Measurements from ENCODE around the gene MICAL3. TPM values are rescaled to one million over a fixed set of nuclear protein-coding genes. Genes with fewer than 3 reads are reported as not detected.

The MICAL3 gene
- total and polyA plus RNA-seq, 2 of the 8 experiments (the other 6 are each of a cell fraction or from before 2014, with no cell fraction given), result 8.3 to 41.8 TPM

DNA sequence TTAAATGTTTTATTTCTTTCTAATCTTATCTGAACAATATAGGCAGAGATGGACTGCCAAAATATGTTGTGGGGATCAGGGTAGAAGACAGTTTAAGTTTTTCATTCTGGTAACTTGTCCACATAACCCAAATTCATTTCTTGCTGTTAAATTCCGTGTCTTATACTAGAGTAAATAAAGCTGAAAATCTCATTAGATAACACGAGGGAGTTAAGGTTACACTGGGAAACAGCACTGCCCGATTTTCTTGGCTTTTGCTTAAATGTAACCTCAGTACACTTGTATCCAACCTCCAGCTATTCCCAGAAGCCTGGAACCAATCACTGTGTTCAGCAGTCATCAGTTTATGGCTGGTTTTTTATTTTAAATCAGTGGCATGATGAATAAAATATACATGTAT is 48.2 kb downstream of the MICAL3 start:
- no peak overlapping the region for H4K5ac ChIP-seq (ENCODE audit: insufficient read length, low read depth, low read length)
- no peak overlapping the region for H3K18ac ChIP-seq (ENCODE audit: extremely low read depth, low read length)
- DNase-seq (ENCODE audit: low read depth in 1 of 2, low spot score in 2 of 2) (no peak), FAIRE-seq (no peak)
- no peak overlapping the region for H4K8ac ChIP-seq (ENCODE audit: extremely low read depth, insufficient read depth, low read length)
- no peak overlapping the region for H2BK20ac ChIP-seq (ENCODE audit: low read length)
- H2AK5ac ChIP-seq (ENCODE audit: low read depth, low read length), result no peak overlapping the region
- H3K14ac ChIP-seq (ENCODE audit: insufficient read length), result no peak overlapping the region
- H3K4me3 ChIP-seq (ENCODE audit: extremely low read depth in 1 of 4, insufficient read depth in 2 of 4, low read depth in 3 of 4, low read length in 4 of 4), result no peak overlapping the region
- no peak overlapping the region for H3K9ac ChIP-seq (replicated peaks in 1 of 4; ENCODE audit: extremely low read depth in 1 of 4, low read depth in 3 of 4, low read length in 3 of 4)
- POLR2A ChIA-PET (ENCODE audit: partially characterized antibody), result no interaction called here
- peaks cover 2 to 10% of the 10 kb centered on the region in 2 experiments for H4K20me1 ChIP-seq (replicated peaks in 1 of 2; ENCODE audit: control insufficient read depth in 1 of 2, insufficient read depth in 2 of 2, low read length in 2 of 2)
- H2BK120ac ChIP-seq (replicated peaks; ENCODE audit: low read depth, low read length), result no peak overlapping the region
- H2BK15ac ChIP-seq (ENCODE audit: low read length), result no peak overlapping the region
- H3K27me3 ChIP-seq (replicated peaks in 1 of 4; ENCODE audit: control insufficient read depth in 3 of 4, extremely low read depth in 1 of 4, insufficient read depth in 3 of 4, low read length in 3 of 4), result no peaks in the 10 kb centered on the region
- H3K79me1 ChIP-seq (ENCODE audit: low read depth, low read length), result peaks cover 15% of the 10 kb centered on the region
- no peaks in the 10 kb centered on the region for H3K36me3 ChIP-seq (ENCODE audit: control insufficient read depth in 2 of 4, insufficient read depth in 4 of 4, low read length in 3 of 4)
- H3K9me3 ChIP-seq (ENCODE audit: insufficient read depth in 2 of 2, low read depth in 1 of 2, low read length in 1 of 2), result no peaks in the 10 kb centered on the region
- H3K27ac ChIP-seq (ENCODE audit: low read depth, low read length), result no peak overlapping the region
- peaks cover 4 to 19% (median 12%) of the 10 kb centered on the region in 4 experiments for H3K4me1 ChIP-seq (replicated peaks in 1 of 4; ENCODE audit: control insufficient read depth in 3 of 4, insufficient read depth in 4 of 4, low read length in 3 of 4)
- CTCF ChIA-PET (ENCODE audit: partially characterized antibody), result no interaction called here
- H2BK5ac ChIP-seq (ENCODE audit: low read depth, low read length), result no peak overlapping the region
- H2AFZ ChIP-seq (ENCODE audit: low read length), result no peak overlapping the region
- H3K4me2 ChIP-seq (ENCODE audit: insufficient read depth in 1 of 2, low read depth in 2 of 2, low read length in 2 of 2), result no peak overlapping the region
- H3K23ac ChIP-seq (ENCODE audit: insufficient read length), result no peak overlapping the region
- H3K56ac ChIP-seq (replicated peaks; ENCODE audit: insufficient read length, low read depth, low read length), result no peak overlapping the region
- 65% methylated on average over 3 of the region's 3 CpGs; no CpG with 5 or more reads in 1 of the 2 experiments for WGBS, 2 experiments (ENCODE audit: extremely low coverage in 1 of 2, insufficient coverage in 1 of 2, insufficient read length in 1 of 2, insufficient replicate concordance in 2 of 2, low coverage in 1 of 2, low lambda C conversion rate in 2 of 2, missing lambda C conversion rate in 1 of 2)
- H3K23me2 ChIP-seq (ENCODE audit: low read depth, low read length), result no peaks in the 10 kb centered on the region
- H3K79me2 ChIP-seq (ENCODE audit: control insufficient read depth in 1 of 2, insufficient read depth in 2 of 2, low read length in 2 of 2), result peaks cover 3 to 45% of the 10 kb centered on the region in 2 experiments; a peak in 3 of 4 replicates
- no peak overlapping the region for H4K91ac ChIP-seq (replicated peaks; ENCODE audit: insufficient read length, low read length)
- no peak overlapping the region for H2BK12ac ChIP-seq (ENCODE audit: low read depth, low read length)
- no peak overlapping the region for H3K4ac ChIP-seq (replicated peaks; ENCODE audit: insufficient read length, low read depth, low read length)
- TF ChIP-seq TEAD4 (IDR thresholded peaks at IDR 0.05; ENCODE audit: low read depth, low read length), result no peak
- no peak for TF ChIP-seq CREB1 (IDR thresholded peaks at IDR 0.05)
- TF ChIP-seq, protein P1, sequence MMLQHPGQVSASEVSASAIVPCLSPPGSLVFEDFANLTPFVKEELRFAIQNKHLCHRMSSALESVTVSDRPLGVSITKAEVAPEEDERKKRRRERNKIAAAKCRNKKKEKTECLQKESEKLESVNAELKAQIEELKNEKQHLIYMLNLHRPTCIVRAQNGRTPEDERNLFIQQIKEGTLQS (IDR thresholded peaks at IDR 0.05; ENCODE audit: insufficient read depth, low read depth, low read length), result no peak
- no peak for TF ChIP-seq POU5F1 (IDR thresholded peaks at IDR 0.05; ENCODE audit: low read depth, low read length)
- no peak for TF ChIP-seq YY1 (IDR thresholded peaks at IDR 0.05; ENCODE audit: low read depth, low read length)
- TF ChIP-seq RNF2 (IDR thresholded peaks at IDR 0.05; ENCODE audit: borderline replicate concordance, low read depth, low read length, missing control alignments, poor library complexity, severe bottlenecking), result no peak
- TF ChIP-seq, protein P2, sequence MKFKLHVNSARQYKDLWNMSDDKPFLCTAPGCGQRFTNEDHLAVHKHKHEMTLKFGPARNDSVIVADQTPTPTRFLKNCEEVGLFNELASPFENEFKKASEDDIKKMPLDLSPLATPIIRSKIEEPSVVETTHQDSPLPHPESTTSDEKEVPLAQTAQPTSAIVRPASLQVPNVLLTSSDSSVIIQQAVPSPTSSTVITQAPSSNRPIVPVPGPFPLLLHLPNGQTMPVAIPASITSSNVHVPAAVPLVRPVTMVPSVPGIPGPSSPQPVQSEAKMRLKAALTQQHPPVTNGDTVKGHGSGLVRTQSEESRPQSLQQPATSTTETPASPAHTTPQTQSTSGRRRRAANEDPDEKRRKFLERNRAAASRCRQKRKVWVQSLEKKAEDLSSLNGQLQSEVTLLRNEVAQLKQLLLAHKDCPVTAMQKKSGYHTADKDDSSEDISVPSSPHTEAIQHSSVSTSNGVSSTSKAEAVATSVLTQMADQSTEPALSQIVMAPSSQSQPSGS (IDR thresholded peaks at IDR 0.05; ENCODE audit: low read length), result no peak
- TF ChIP-seq ZNF274 (IDR thresholded peaks at IDR 0.05; ENCODE audit: borderline replicate concordance, extremely low read depth, low read length), result no peak
- TF ChIP-seq, protein P3, sequence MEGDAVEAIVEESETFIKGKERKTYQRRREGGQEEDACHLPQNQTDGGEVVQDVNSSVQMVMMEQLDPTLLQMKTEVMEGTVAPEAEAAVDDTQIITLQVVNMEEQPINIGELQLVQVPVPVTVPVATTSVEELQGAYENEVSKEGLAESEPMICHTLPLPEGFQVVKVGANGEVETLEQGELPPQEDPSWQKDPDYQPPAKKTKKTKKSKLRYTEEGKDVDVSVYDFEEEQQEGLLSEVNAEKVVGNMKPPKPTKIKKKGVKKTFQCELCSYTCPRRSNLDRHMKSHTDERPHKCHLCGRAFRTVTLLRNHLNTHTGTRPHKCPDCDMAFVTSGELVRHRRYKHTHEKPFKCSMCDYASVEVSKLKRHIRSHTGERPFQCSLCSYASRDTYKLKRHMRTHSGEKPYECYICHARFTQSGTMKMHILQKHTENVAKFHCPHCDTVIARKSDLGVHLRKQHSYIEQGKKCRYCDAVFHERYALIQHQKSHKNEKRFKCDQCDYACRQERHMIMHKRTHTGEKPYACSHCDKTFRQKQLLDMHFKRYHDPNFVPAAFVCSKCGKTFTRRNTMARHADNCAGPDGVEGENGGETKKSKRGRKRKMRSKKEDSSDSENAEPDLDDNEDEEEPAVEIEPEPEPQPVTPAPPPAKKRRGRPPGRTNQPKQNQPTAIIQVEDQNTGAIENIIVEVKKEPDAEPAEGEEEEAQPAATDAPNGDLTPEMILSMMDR (IDR thresholded peaks at IDR 0.05; ENCODE audit: control extremely low read depth in 1 of 3, insufficient read depth in 1 of 3, low read depth in 1 of 3, low read length in 3 of 3), result no peak
- TF ChIP-seq POLR2A (IDR thresholded peaks at IDR 0.05; ENCODE audit: control extremely low read depth in 1 of 2, low read depth in 2 of 2, low read length in 2 of 2), result no peak
